GM21390 (cell line): ENCODE data around the gene NTNG2.

Source experiments
- ATAC-seq: cut with Tn5 transposase; IDR thresholded peaks from one replicate; pipeline ENCODE4 v1.9.1; 2021; ENCODE audit not compliant: unreplicated experiment

The NTNG2 gene

GRCh38 chr9:132146575-132146974, 15.3 kb upstream of the NTNG2 start:
- ATAC-seq, result no peak

- ATAC-seq, result no peak
Measured at GRCh38 chr9:132147331-132147730, 14.5 kb upstream of the NTNG2 start.

GRCh38 chr9:132147839-132148238, 14.0 kb upstream of the NTNG2 start:
- ATAC-seq, result no peak

- ATAC-seq, result no peak
Measured at GRCh38 chr9:132150256-132150655, 11.6 kb upstream of the NTNG2 start.

GRCh38 chr9:132151118-132151517, 10.7 kb upstream of the NTNG2 start:
- ATAC-seq, result no peak

- no peak for ATAC-seq
Measured at GRCh38 chr9:132152231-132152630, 9.6 kb upstream of the NTNG2 start.

- no peak for ATAC-seq
Measured at GRCh38 chr9:132154863-132155567, 6.8 kb upstream of the NTNG2 start.

GRCh38 chr9:132155568-132155895, 6.3 kb upstream of the NTNG2 start:
- ATAC-seq, result no peak

GRCh38 chr9:132156262-132156661, 5.6 kb upstream of the NTNG2 start:
- no peak for ATAC-seq

GRCh38 chr9:132157347-132158116, 4.3 kb upstream of the NTNG2 start:
- no peak for ATAC-seq

- ATAC-seq, result no peak
Measured at GRCh38 chr9:132160802-132161742, 786 bp upstream of the NTNG2 start.

- no peak for ATAC-seq
Measured at GRCh38 chr9:132162764-132163456, 1.1 kb downstream of the NTNG2 start.

- ATAC-seq, result no peak
Measured at GRCh38 chr9:132163457-132163875, 1.6 kb downstream of the NTNG2 start.

GRCh38 chr9:132163876-132164603, 2.2 kb downstream of the NTNG2 start:
- no peak for ATAC-seq

- no peak for ATAC-seq
Measured at GRCh38 chr9:132164604-132165362, 2.9 kb downstream of the NTNG2 start.

GRCh38 chr9:132166599-132166998, 4.7 kb downstream of the NTNG2 start:
- no peak for ATAC-seq

- ATAC-seq, result no peak
Measured at GRCh38 chr9:132167192-132167591, 5.3 kb downstream of the NTNG2 start.

GRCh38 chr9:132168347-132168746, 6.5 kb downstream of the NTNG2 start:
- no peak for ATAC-seq

GRCh38 chr9:132168851-132169250, 7.0 kb downstream of the NTNG2 start:
- no peak for ATAC-seq
